ENCODE data around the gene OAT.
A peak's percentile ranks its signal among the peaks of the same experiment; 100 is the strongest.
"Not testable (repeated sequence)": the region's sequence is repeated elsewhere in the genome, so short reads cannot be mapped to it uniquely, and the experiment has no call there.

The OAT gene

DNA sequence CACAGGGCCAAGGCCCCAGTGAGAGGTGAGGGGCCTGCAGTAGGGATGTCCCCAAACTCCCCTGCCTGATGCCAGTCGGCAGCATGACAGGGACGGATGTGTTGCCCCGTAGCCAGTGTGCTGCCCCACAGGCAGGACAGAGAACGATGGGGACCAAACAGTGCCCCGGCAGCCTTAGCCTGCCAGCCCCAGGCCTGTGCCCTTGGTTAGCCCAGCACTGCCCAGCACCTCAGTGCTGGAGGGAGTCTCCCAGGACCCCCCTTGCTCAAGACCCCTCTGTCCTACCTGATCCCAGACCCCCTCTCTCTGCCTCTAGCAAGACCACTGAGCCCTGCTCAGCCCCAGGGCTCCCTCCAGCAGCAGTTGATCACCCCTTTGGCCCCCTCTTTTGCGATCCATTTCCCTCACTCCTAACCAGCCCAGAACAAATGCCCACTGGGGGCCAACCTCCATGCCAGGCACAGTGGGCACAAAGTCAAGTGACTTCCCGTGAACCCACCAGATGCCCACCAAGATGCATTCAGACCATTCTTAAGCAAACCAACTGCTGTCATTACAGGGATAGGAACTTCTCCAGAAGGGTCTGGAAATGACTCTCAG lies 34.0 kb downstream of the OAT start:
- Histone ChIP-seq H3K27ac (no peak overlapping the region), H3K4me3 (no peak overlapping the region)

DNA sequence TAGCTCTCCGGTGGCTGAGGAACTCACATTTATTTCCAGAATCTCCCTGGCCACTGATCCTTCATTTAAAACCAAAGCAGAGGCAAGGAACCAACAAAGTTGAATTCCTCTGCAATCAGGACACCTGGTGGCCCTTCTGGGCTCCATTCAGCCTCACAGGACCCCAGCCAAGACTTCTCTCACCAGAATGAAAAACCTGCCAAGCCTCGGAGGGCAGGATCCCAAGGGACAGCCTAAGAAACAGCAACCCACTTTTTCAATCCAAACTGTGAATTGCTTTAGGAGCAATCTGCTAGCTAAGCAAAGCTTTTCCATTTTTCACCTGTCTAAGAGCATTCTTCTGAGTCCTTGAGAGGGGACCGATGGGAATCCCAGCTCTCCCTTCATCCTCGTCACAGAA lies 34.6 kb downstream of the OAT start:
- Histone ChIP-seq H3K27ac (no peak overlapping the region), H3K4me3 (no peak overlapping the region)

- Histone ChIP-seq H3K4me3 (no peak overlapping the region), H3K27ac (no peak overlapping the region)
Measured at GRCh38 chr10:124383496-124383895, 35.2 kb downstream of the OAT start.

GRCh38 chr10:124381011-124381611 lies 37.6 kb downstream of the OAT start:
- H3K4me3 ChIP-seq: no peak overlapping the region

GRCh38 chr10:124380256-124380995 lies 38.3 kb downstream of the OAT start:
- no peak overlapping the region for H3K27ac ChIP-seq
- H3K4me3 ChIP-seq: no peak overlapping the region

More at GRCh38 chr10:124381011-124381611, 37.6 kb downstream of the OAT start:
- H3K27ac ChIP-seq: no peak overlapping the region

DNA sequence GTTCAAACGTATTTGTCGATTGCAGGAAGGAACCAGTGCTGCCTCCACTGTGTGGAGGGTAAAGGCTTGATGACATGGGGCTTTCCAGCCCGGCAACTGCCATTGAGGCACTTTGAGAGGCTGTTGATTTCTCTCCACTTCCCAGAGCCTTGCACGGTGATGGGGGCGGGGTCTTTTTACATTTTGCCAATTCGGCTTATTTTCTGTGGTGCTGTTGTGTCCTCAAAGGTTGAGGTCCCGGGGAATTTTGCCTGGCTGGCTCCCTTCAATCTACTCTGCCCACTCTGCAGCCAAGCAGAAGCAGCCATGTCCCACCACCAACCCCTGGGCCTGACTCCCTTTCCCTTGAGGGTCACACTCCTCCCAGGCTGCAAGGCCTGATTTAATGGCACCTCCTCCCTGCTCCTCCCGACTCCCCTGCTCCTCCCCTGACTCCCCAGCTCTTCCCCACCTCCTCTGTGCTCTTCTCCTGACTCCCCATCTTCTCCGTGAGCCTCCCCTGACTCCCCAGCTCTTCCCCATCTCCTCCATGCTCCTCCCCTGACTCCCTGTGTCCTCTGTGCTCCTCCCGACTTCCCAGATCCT lies 39.0 kb downstream of the OAT start:
- H3K27ac ChIP-seq: peak overlapping the region in 1 of 21 experiments; percentile 33

GRCh38 chr10:124378881-124379471 lies 39.7 kb downstream of the OAT start:
- no peak overlapping the region for H3K4me3 ChIP-seq

More for the DNA sequence above, 39.0 kb downstream of the OAT start:
- H3K4me3 ChIP-seq: no peak overlapping the region

DNA sequence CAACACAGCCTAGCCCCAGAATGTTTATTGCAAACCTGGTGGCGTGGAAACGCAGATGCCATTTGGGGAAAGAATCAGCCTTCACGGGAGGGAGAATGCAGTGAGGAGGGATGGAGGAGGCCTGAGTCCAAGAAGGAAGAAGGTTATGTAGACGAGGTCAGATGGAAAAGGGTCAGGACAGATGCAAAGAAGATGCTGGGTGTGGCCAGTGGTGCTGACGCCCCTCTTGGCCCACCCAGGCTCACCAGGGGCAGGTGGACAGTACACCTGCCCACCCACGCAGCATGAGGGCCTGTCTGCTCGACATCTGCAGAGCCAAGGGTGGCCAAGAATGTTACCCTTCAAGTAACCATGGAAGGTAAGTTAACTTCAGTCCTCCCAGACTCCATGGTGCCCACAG lies 40.5 kb downstream of the OAT start:
- Histone ChIP-seq H3K27ac (no peak overlapping the region), H3K4me3 (no peak overlapping the region)

More at GRCh38 chr10:124378881-124379471, 39.7 kb downstream of the OAT start:
- peak overlapping the region in 3 of 21 experiments; percentile 6 to 33 (median 12) for H3K27ac ChIP-seq

DNA sequence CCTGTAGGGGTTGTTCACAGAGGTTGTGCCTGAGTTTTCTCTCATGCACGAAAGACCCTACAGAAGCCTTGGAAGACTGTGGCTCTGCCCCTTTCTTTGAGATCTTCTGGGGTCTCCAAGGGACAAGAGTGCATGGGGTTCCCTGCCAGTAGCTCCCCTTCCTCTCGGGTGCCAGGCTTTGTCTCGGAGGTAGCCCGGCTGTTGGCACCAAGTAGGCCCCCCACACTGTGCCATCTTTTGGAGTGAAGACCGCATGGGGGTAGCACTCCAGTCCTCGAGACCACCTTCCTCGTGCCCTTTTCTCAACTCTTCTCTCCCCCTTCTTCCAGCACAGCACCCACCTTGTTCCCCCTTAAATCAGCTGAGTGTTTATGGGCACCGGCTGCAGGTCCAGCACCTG lies 41.6 kb downstream of the OAT start:
- H3K27ac ChIP-seq: no peak overlapping the region
- no peak overlapping the region for H3K4me3 ChIP-seq

DNA sequence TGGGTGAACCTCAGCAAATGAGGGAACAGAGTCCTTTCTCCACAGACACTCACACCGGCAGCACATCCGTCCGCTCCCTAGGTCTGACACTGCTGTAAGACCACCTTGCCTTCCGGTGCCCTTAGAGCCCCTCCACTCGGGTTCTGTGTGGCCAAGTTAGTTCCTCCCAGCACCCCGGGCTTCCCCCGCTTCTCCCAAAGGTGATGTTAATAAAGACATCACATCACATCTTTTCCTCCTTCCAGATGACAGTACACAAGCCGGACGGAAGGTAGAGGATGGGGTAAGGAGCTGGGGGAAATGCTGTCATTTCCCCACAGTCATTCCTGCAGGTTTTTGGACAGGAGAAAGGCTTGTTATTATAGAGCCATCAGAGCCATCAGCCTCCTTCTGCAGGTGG lies 42.3 kb downstream of the OAT start:
- H3K4me3 ChIP-seq: no peak overlapping the region
- no peak overlapping the region for H3K27ac ChIP-seq

DNA sequence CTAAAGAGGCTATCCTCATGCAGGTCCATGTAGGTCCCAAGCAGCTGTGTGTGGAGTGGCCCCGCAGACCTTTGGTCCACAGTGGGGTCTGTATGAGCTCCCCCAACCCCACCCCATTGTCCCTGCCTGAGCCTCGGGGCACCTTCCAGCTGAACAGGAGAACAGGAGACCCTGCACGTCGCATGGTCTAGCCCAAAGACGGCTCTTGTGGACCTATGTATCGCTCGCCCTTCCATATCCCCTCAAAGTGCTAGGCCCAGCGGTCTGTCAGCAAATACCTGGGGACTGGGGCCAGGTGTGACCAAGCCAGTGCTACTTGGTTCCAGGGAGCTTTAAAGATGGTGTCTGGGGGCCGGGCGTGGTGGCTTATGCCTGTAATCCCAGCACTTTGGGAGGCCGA lies 43.0 kb downstream of the OAT start:
- H3K4me3 ChIP-seq: no peak overlapping the region
- no peak overlapping the region for H3K27ac ChIP-seq

- Histone ChIP-seq H3K4me3 (no peak overlapping the region), H3K27ac (no peak overlapping the region)
Measured at GRCh38 chr10:124375353-124375614, 43.4 kb downstream of the OAT start.

DNA sequence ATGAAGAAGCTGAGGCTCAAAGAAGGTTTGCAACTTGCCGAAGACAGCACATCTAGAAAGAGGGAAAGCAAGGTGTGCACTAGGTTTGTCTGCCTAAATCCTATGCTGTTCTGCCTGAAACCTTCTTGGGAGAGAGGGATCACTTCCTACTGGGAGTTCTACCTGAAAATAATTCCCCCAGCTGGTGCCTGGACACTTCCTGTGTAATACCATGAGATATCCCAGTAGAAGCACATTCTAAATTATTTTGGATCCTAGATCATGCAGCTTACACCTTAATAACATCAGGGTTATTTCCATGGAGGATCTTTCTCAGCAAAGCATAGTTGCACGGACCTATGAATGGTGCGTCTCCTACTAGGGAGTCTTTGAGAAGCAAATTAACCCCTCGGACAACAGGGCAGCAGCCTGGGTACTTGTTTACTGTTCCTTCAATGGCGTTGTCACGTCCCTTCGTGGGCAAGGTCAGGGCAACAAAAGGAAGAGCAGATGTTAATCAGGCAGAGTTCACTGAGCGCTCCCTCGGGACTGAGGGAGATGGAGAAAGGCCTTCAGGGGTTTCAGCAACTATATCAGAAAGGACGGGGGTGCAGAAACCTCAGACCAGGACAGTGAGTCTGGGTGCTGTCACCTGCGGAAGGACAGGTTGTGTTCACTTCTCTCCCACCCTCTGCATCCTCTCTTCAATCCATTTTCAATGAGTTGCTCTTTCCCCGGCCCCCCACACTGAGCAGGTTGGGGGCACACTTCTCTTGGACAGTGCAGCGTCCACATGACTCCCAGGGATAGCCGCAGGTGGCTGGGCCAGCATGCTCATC lies 44.0 kb downstream of the OAT start:
- H3K4me3 ChIP-seq: no peak overlapping the region
- no peak overlapping the region for H3K27ac ChIP-seq

- H3K4me3 ChIP-seq: no peak overlapping the region
- no peak overlapping the region for H3K27ac ChIP-seq
Measured at GRCh38 chr10:124372899-124373298, 45.8 kb downstream of the OAT start.

- no peak overlapping the region for H3K27ac ChIP-seq
Measured at GRCh38 chr10:124370426-124370825, 48.3 kb downstream of the OAT start.

GRCh38 chr10:124369986-124370385 lies 48.7 kb downstream of the OAT start:
- Histone ChIP-seq H3K4me3 (no peak overlapping the region), H3K27ac (no peak overlapping the region)

More at GRCh38 chr10:124370426-124370825, 48.3 kb downstream of the OAT start:
- no peak overlapping the region for H3K4me3 ChIP-seq

DNA sequence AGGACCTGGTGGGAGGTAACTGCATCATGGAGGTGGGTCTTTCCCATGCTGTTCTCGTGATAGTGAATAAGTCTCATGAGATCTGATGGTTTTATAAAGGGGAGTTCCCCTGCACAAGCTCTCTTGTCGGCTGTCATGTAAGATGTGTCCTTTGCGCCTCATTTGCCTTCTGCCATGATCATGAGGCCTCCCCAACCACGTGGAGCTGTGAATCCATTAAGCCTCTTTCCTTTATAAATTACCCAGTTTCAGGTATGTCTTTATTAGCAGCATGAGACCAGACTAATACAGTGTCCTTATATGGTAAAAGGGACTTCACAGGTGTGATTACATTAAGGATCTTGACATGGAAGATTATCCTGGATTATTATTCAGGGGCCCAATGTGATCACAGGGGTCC lies 49.2 kb downstream of the OAT start:
- not testable (repeated sequence) for H3K27ac ChIP-seq, H3K4me3 ChIP-seq

- Histone ChIP-seq H3K4me3 (no peak overlapping the region), H3K27ac (no peak overlapping the region)
Measured at GRCh38 chr10:124369066-124369465, 49.7 kb downstream of the OAT start.

DNA sequence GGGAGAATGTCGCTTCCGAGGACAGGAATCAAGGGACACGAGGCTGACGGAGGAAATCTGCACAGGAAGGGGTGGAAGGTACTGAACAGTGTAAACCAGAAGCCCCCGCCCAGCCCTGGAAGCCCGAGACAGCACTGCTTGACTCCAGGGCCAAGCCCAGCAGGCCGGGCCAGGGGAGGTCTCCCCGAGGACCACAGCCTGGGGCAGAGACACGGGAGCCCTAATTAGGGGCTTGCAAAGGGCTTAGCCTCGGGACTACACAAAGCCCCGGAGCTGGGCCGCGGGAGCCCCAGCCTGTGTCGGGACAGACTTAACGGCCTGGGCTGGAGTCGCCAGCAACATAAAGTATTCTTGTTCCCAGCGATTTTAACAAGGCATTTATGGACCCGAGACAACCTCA lies 50.8 kb downstream of the OAT start:
- Histone ChIP-seq H3K27ac (no peak overlapping the region), H3K4me3 (no peak overlapping the region)

GRCh38 chr10:124367414-124367813 lies 51.3 kb downstream of the OAT start:
- no peak overlapping the region for H3K27ac ChIP-seq

More at GRCh38 chr10:124367414-124367813, 51.3 kb downstream of the OAT start:
- H3K4me3 ChIP-seq: no peak overlapping the region
